NCI-H1417 treated with DMSO at 0.1 percent for 48 hours (cell line): ENCODE results near the gene QRICH2.
"Not testable (repeated sequence)": the region's sequence is repeated elsewhere in the genome, so short reads cannot be mapped to it uniquely, and the experiment has no call there.

Experiments used
- DNase-seq: peaks from one replicate; lab custom pipeline; 2025; lab: John Stamatoyannopoulos, UW

QRICH2 gene

GRCh38 chr17:76246080-76247066 is 61.7 kb downstream of the QRICH2 start:
- DNase-seq: no peak

GRCh38 chr17:76244721-76245120 is 63.4 kb downstream of the QRICH2 start:
- not testable (repeated sequence) for DNase-seq

GRCh38 chr17:76243826-76244679 is 64.0 kb downstream of the QRICH2 start:
- DNase-seq: no peak

- DNase-seq: no peak
These were observed 66.3 kb downstream of the QRICH2 start for GRCh38 chr17:76241691-76242255.

- no peak for DNase-seq
These were observed 66.9 kb downstream of the QRICH2 start for GRCh38 chr17:76241204-76241538.

DNA sequence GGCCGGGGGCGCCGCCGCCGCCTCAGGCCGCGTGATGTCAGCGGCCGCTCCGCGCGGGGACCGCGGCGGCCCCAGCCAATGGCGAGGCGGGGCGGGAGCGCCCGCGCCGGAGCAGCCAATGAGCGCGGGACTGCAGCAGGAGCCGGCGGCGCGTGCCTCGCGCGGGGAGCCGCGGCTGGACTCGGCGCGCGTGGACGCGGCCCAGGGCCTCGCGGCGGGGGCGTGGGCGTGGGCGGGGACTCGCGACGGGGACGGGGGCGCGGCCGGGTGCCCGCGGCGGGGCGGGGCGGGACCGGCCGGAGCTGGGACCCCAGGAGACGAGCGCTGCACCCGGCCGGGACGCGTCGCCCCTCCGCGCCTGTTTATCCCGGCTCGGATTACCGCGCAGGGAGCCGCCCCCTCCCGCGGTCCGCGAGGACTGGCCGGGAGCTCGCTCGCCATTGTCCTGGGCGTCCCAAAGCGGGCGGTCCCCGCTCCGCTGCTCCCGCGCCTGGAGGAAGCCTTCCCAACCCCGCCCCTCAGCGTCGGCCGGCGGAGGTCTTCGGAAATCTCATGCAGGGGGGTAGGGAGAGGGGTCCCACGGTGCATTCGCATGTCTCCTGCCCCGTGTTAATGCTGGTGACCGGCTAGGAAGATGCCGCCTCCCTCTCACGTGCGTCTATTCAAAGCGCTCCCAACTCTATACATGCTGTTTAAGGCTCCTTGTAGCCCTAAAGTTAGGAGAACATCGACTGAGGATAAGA is 67.4 kb downstream of the QRICH2 start, which contains the start of gene RNF157:
Gene RNF157 (minus strand): TSS at position 33 of the 743 bp plus-strand sequence. CDS start 253 bp downstream, outside the sequence.
- DNase-seq: no peak

DNA sequence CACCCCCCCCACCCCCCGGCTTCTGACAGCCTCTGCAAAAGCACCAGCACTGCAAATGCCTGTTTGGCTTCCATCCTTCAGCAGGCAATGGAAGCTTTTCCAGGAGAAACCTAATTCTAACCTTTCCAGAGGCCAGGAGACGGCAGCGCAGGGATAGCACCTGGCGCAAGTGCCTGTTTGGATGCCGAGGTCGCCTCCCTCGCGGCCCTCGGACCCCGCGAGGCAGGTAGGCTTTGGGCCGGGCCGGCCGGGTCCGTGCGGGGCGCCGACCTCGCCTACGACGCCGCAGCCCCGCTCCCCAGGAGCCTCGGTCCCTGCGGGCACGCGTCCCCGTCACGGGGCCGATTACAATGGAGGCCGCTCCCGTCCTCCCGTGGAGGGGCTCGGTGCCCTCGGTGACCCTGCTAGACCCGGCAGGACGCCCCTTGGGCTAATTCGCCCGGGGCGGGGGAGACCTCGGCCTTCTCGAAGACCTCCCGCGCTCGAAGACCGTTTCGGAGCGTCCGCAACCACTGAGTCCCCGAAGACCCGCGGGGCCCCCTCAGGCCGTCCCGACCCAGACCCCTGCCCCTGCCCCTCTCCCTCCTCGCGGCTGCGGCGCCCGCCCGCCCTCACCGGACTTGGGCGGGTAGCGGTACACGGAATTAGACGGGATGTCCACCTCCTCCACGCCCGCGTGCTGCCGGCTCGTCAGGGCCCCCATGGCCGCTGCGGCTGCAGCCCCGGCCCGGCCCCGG is 68.4 kb downstream of the QRICH2 start:
- no peak for DNase-seq

- no peak for DNase-seq
These were observed 69.1 kb downstream of the QRICH2 start for GRCh38 chr17:76238847-76239537.

DNA sequence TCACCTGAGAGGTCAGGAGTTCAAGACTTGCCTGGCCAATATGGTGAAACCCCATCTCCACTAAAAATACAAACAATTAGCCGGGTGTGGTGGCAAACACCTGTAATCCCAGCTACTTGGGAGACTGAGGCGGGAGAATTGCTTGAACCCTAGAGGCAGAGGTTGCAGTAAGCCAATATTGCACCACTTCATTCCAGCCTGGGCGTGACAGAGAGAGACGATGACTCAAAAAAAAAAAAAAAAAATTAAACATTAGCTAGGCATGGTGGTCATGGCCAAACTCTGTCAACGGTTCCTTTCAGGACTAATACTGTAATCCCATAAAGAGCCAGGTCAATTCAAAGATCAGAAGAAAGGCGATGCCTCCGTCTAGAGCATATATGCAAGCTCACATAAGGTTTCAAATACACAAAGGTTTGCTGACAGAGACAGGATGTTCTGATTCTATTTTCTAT is 70.2 kb downstream of the QRICH2 start:
- no peak for DNase-seq

DNA sequence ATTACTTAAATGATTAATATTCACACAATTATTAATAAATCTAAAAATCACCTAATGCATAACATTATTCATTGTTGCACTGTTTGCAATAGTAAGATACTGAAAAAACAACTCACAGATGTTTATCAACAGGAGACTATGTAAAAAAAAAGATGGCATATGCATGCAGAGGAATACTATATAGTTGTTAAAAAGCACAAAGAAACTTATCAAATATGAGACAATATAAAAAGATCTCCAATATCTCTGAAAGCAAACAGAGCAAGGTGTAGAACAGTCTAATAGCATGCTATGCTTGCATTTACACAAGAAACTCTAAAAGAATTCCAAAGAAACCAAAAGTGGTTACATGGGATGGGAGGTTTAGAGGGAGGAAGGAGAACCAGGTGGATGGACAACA is 71.5 kb downstream of the QRICH2 start:
- DNase-seq: no peak

DNA sequence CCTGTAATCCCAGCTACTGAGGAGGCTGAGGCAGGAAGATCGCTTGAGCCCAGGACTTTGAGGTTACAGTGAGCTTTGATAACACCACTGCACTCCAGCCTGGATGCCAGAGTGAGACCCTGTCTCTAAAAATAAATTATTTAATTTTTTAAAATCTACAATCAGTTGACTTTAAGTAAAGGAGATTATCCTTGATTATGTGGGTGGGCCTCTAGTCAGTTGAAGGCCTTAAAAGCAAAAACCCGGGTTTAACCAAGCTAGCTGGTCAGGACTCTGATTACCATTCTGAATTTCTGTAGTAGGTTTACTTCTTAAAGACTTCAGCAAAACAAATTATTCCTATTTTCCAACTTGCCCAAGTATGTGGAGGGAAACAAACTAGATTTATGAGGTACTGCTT is 72.2 kb downstream of the QRICH2 start:
- no peak for DNase-seq

- DNase-seq: no peak
These were observed 73.8 kb downstream of the QRICH2 start for GRCh38 chr17:76234354-76234679.

GRCh38 chr17:76233588-76234353 is 74.3 kb downstream of the QRICH2 start:
- no peak for DNase-seq

DNA sequence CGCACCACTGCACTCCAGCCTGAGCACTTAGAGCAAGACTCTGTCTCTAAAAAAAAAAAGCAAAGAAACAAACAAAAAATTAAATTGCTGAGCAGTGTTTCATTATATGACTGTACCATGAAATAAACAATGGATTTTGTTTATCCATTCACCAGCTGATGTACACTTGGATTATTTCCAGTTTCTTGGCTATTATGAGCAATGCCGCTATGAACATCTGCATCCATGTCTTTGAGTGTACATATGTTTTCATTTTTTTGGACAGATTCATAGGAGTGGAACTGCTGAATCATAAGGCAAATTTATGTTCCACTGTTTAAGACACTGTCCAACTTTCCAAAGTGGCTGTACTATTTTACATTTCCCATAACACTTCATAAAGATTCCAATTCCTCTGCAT is 75.7 kb downstream of the QRICH2 start:
- no peak for DNase-seq

- not testable (repeated sequence) for DNase-seq
These were observed 81.3 kb downstream of the QRICH2 start for GRCh38 chr17:76226749-76227148.

GRCh38 chr17:76225373-76226086 is 82.5 kb downstream of the QRICH2 start:
- DNase-seq: not testable (repeated sequence)
